Measurements from ENCODE around the gene MSRB1. TPM values are rescaled to one million over a fixed set of nuclear protein-coding genes. Genes with fewer than 3 reads are reported as not detected.
"Not testable (repeated sequence)": the region's sequence is repeated elsewhere in the genome, so short reads cannot be mapped to it uniquely, and the experiment has no call there.

The MSRB1 gene
- total RNA-seq, 1 experiment from 2014 or later, result 26.4 TPM

DNA sequence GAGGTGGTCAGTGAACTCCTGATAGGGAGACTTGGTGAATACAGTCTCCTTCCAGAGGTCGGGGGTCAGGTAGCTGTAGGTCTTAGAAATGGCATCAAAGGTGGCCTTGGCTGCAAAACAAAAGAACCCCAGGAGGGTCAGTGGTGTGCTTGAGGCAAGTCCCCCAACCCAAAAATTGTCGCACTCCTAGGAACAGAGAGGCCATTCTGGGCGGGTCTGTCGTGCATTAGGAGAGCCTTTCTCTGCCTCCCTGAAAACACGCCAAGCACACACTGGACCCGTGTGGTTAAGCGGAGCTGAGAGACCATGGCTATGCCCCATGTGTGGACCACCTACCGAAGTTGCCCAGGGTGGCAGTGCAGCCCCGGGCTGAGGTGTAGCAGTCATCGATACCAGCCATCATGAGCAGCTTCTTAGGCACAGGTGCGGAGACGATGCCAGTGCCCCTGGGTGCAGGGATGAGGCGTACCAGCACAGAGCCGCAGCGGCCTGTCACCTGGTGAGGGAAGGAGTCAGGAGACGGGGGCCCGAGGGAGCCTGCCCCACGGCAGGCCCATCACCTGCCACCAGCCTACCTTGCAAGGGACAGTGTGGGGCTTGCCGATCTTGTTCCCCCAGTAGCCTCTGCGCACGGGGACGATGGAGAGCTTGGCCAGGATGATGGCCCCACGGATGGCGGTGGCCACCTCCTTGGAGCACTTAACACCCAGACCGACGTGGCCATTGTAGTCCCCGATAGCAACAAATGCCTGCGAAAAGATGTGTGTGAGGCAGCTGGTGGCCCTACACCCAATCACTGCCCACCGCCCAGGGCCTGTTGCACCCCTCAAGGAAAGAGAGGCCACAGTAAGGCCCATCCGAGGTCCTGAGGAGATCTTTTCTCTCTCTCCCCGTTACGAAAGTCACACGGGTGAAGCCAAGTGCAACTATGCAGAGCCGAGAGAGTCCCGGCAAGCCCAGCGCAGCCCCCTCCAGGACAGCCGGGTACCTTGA is 19.5 kb upstream of the MSRB1 start:
- Mint-ChIP-seq H3K4me3 (peak overlapping the region; percentile 94), H3K27ac (peak overlapping the region; percentile 97), H3K36me3 (peaks cover 35% of the 10 kb centered on the region), H3K4me1 (peaks cover 39% of the 10 kb centered on the region)
- CTCF ChIA-PET, result interaction anchor here (1.0 to 1.7 kb wide), 3 partner anchors 16 to 39 kb away, joined by 3 to 5 read pairs (median 4); no protein-coding TSS in a partner anchor
- ATAC-seq; DNase-seq (ENCODE audit: low spot score); H3K27me3 Mint-ChIP-seq (ENCODE audit: low read depth); H3K9me3 Mint-ChIP-seq: not testable (repeated sequence)
- POLR2A ChIA-PET, result interaction anchor here (0.7 to 2.0 kb wide), 3 partner anchors 9 to 193 kb away, joined by 3 to 10 read pairs (median 4); partner anchors contain the start of genes TBL3 and TRAF7
- TF ChIP-seq NFATC4 (CRISPR knock-in tag; IDR thresholded peaks at IDR 0.05) (peak; percentile 11; the same call in 1 of the 2 replicates), FOXP1 (CRISPR knock-in tag; IDR thresholded peaks at IDR 0.05; ENCODE audit: borderline replicate concordance) (peak; percentile 53; the same call in 1 of the 2 replicates)
- TF ChIP-seq, protein P1, sequence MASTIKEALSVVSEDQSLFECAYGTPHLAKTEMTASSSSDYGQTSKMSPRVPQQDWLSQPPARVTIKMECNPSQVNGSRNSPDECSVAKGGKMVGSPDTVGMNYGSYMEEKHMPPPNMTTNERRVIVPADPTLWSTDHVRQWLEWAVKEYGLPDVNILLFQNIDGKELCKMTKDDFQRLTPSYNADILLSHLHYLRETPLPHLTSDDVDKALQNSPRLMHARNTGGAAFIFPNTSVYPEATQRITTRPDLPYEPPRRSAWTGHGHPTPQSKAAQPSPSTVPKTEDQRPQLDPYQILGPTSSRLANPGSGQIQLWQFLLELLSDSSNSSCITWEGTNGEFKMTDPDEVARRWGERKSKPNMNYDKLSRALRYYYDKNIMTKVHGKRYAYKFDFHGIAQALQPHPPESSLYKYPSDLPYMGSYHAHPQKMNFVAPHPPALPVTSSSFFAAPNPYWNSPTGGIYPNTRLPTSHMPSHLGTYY (CRISPR knock-in tag; IDR thresholded peaks at IDR 0.05), result peak; percentile 4; the same call in 1 of the 2 replicates

DNA sequence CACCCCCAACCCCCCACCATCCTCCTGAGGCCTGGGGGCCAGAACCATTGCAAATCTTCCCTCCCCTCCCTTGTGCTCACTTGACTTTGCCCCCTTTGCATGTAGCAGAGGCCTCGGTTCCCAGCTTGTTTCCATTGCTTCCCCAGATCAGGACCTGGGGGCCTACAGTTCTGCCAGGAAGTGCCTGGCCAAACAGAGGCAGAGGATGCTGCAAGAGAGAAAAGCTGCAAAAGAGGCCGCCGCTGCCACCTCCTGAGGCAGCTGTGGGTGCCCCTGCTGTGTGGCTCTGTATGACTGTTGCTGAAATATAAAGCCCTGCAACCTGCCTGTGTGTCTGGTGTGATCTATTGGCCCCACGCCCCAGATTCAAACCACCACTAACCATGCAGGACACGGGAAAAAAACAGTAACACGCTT is 18.7 kb upstream of the MSRB1 start:
- H3K4me1 Mint-ChIP-seq, result peaks cover 39% of the 10 kb centered on the region
- peak overlapping the region; percentile 82; the same call in 1 of the 2 replicates for H3K27ac Mint-ChIP-seq
- POLR2A ChIA-PET, result interaction anchor here (0.7 to 2.0 kb wide), 5 partner anchors 9 to 194 kb away, joined by 3 to 10 read pairs (median 5); partner anchors contain the start of genes NTHL1, TBL3, TRAF7 and TSC2
- peak overlapping the region; percentile 94 for H3K4me3 Mint-ChIP-seq
- no peaks in the 10 kb centered on the region for H3K9me3 Mint-ChIP-seq
- H3K36me3 Mint-ChIP-seq, result peaks cover 35% of the 10 kb centered on the region
- DNase-seq (ENCODE audit: low spot score), result no peak
- peaks cover 3% of the 10 kb centered on the region; the same call in 1 of the 2 replicates for H3K27me3 Mint-ChIP-seq (ENCODE audit: low read depth)
- CTCF ChIA-PET, result interaction anchor here (1.0 to 1.7 kb wide), 4 partner anchors 15 to 38 kb away, joined by 3 to 5 read pairs (median 4); no protein-coding TSS in a partner anchor
- peak; percentile 2 for ATAC-seq
- no peak for TF ChIP-seq RORB (CRISPR knock-in tag; IDR thresholded peaks at IDR 0.05)
- TF ChIP-seq, protein P2, sequence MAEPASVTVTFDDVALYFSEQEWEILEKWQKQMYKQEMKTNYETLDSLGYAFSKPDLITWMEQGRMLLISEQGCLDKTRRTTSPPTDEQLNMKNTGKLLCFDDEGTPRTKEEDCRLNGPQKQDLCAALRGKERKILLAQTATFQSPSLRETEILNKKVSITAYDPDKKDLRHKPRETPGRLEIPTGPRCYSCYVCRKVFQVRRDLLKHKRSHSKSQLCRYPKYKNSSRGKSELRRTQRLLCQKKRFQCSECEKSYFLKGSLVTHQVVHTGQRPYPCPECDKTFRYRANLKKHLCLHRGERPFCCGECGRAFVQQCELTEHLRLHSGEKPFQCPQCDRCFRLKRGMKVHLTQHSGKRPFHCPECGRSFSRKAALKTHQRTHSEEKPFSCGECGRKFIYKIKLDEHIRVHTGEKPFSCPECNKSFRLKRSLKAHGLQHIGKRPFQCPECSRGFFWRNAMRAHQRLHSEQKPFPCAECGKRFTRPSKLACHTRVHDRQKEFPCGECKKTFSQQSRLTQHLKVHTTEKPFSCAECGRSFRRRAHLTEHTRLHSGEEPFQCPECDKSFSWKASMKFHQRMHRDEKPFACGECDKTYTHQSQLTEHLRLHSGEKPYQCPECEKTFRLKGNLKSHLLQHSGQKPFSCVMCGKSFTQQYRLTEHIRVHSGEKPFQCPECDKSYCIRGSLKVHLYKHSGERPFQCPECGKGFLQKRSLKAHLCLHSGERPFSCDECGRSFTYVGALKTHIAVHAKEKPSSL (CRISPR knock-in tag; conservative IDR thresholded peaks at IDR 0.05), result peak; percentile 51; the same call in 1 of the 2 replicates
- no peak for TF ChIP-seq ZNF396 (CRISPR knock-in tag; IDR thresholded peaks at IDR 0.05; ENCODE audit: borderline replicate concordance)
- TF ChIP-seq, protein P3, sequence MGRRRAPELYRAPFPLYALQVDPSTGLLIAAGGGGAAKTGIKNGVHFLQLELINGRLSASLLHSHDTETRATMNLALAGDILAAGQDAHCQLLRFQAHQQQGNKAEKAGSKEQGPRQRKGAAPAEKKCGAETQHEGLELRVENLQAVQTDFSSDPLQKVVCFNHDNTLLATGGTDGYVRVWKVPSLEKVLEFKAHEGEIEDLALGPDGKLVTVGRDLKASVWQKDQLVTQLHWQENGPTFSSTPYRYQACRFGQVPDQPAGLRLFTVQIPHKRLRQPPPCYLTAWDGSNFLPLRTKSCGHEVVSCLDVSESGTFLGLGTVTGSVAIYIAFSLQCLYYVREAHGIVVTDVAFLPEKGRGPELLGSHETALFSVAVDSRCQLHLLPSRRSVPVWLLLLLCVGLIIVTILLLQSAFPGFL (CRISPR knock-in tag; IDR thresholded peaks at IDR 0.05; ENCODE audit: borderline replicate concordance), result no peak
- TF ChIP-seq SMAD4 (CRISPR knock-in tag; IDR thresholded peaks at IDR 0.05), result no peak
- no peak for TF ChIP-seq ELF4 (CRISPR knock-in tag; IDR thresholded peaks at IDR 0.05; ENCODE audit: low read depth)
- TF ChIP-seq CBFB (CRISPR knock-in tag; IDR thresholded peaks at IDR 0.05; ENCODE audit: low read depth), result no peak
- no peak for TF ChIP-seq HMGA2 (CRISPR knock-in tag; IDR thresholded peaks at IDR 0.05)
- no peak for TF ChIP-seq ZNF232 (CRISPR knock-in tag; IDR thresholded peaks at IDR 0.05)
- TF ChIP-seq, protein P4, sequence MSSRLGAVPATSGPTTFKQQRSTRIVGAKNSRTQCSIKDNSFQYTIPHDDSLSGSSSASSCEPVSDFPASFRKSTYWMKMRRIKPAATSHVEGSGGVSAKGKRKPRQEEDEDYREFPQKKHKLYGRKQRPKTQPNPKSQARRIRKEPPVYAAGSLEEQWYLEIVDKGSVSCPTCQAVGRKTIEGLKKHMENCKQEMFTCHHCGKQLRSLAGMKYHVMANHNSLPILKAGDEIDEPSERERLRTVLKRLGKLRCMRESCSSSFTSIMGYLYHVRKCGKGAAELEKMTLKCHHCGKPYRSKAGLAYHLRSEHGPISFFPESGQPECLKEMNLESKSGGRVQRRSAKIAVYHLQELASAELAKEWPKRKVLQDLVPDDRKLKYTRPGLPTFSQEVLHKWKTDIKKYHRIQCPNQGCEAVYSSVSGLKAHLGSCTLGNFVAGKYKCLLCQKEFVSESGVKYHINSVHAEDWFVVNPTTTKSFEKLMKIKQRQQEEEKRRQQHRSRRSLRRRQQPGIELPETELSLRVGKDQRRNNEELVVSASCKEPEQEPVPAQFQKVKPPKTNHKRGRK (CRISPR knock-in tag; IDR thresholded peaks at IDR 0.05; ENCODE audit: borderline replicate concordance), result no peak
- TF ChIP-seq ZNF423 (CRISPR knock-in tag; IDR thresholded peaks at IDR 0.05), result peak; percentile 51
- TF ChIP-seq, protein P5, sequence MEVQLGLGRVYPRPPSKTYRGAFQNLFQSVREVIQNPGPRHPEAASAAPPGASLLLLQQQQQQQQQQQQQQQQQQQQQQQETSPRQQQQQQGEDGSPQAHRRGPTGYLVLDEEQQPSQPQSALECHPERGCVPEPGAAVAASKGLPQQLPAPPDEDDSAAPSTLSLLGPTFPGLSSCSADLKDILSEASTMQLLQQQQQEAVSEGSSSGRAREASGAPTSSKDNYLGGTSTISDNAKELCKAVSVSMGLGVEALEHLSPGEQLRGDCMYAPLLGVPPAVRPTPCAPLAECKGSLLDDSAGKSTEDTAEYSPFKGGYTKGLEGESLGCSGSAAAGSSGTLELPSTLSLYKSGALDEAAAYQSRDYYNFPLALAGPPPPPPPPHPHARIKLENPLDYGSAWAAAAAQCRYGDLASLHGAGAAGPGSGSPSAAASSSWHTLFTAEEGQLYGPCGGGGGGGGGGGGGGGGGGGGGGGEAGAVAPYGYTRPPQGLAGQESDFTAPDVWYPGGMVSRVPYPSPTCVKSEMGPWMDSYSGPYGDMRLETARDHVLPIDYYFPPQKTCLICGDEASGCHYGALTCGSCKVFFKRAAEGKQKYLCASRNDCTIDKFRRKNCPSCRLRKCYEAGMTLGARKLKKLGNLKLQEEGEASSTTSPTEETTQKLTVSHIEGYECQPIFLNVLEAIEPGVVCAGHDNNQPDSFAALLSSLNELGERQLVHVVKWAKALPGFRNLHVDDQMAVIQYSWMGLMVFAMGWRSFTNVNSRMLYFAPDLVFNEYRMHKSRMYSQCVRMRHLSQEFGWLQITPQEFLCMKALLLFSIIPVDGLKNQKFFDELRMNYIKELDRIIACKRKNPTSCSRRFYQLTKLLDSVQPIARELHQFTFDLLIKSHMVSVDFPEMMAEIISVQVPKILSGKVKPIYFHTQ (CRISPR knock-in tag; IDR thresholded peaks at IDR 0.05), result no peak
- no peak for TF ChIP-seq NR1H2 (CRISPR knock-in tag; IDR thresholded peaks at IDR 0.05)
- no peak for TF ChIP-seq NR3C1 (CRISPR knock-in tag; conservative IDR thresholded peaks at IDR 0.05; ENCODE audit: low read depth)
- TF ChIP-seq, protein P6, sequence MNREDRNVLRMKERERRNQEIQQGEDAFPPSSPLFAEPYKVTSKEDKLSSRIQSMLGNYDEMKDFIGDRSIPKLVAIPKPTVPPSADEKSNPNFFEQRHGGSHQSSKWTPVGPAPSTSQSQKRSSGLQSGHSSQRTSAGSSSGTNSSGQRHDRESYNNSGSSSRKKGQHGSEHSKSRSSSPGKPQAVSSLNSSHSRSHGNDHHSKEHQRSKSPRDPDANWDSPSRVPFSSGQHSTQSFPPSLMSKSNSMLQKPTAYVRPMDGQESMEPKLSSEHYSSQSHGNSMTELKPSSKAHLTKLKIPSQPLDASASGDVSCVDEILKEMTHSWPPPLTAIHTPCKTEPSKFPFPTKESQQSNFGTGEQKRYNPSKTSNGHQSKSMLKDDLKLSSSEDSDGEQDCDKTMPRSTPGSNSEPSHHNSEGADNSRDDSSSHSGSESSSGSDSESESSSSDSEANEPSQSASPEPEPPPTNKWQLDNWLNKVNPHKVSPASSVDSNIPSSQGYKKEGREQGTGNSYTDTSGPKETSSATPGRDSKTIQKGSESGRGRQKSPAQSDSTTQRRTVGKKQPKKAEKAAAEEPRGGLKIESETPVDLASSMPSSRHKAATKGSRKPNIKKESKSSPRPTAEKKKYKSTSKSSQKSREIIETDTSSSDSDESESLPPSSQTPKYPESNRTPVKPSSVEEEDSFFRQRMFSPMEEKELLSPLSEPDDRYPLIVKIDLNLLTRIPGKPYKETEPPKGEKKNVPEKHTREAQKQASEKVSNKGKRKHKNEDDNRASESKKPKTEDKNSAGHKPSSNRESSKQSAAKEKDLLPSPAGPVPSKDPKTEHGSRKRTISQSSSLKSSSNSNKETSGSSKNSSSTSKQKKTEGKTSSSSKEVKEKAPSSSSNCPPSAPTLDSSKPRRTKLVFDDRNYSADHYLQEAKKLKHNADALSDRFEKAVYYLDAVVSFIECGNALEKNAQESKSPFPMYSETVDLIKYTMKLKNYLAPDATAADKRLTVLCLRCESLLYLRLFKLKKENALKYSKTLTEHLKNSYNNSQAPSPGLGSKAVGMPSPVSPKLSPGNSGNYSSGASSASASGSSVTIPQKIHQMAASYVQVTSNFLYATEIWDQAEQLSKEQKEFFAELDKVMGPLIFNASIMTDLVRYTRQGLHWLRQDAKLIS (CRISPR knock-in tag; IDR thresholded peaks at IDR 0.05; ENCODE audit: borderline replicate concordance), result no peak
- TF ChIP-seq ETV6 (CRISPR knock-in tag; IDR thresholded peaks at IDR 0.05), result no peak

All from WTC11 (cell line).